H54 (cell line): ENCODE results near the gene ATG10.
A peak's percentile ranks its signal among the peaks of the same experiment; 100 is the strongest.
"Not testable (repeated sequence)": the region's sequence is repeated elsewhere in the genome, so short reads cannot be mapped to it uniquely, and the experiment has no call there.

ENCODE experiments used
- DNase-seq: peaks from one replicate; pipeline ENCODE4 v3.0.0; 2011; ENCODE audit warnings: low spot score, mixed read lengths; ENCODE audit not compliant: insufficient read length
- FAIRE-seq: peaks from 3 replicates; lab custom pipeline; 2011; peaks lifted over from hg19 to GRCh38; lab: Jason Lieb, UNC
- POLR2A ChIP-seq: IDR thresholded peaks from 2 replicates; pipeline ENCODE4 v1.6.1; 2011; ENCODE audit warnings: low read depth, mild to moderate bottlenecking, low read length

Gene ATG10

GRCh38 chr5:82054004-82054710 is 82.3 kb downstream of the ATG10 start:
- TF ChIP-seq POLR2A, result no peak
- FAIRE-seq, result no peak

GRCh38 chr5:82057051-82057450 is 85.2 kb downstream of the ATG10 start:
- no peak for DNase-seq
- TF ChIP-seq POLR2A, result no peak
- no peak for FAIRE-seq

More at GRCh38 chr5:82054004-82054710, 82.3 kb downstream of the ATG10 start:
- DNase-seq, result no peak

GRCh38 chr5:82058710-82059109 is 86.9 kb downstream of the ATG10 start:
- no peak for TF ChIP-seq POLR2A
- FAIRE-seq (no peak), DNase-seq (no peak)

GRCh38 chr5:82066791-82067190 is 95.0 kb downstream of the ATG10 start:
- TF ChIP-seq POLR2A, result no peak
- no peak for DNase-seq
- no peak for FAIRE-seq

GRCh38 chr5:82068042-82068441 is 96.2 kb downstream of the ATG10 start:
- FAIRE-seq, DNase-seq: not testable (repeated sequence)

- FAIRE-seq (no peak), DNase-seq (no peak)
- TF ChIP-seq POLR2A, result no peak
These were observed 96.9 kb downstream of the ATG10 start for GRCh38 chr5:82068723-82069122.

GRCh38 chr5:82072138-82072537 is 100.3 kb downstream of the ATG10 start:
- DNase-seq, result no peak
- no peak for FAIRE-seq
- TF ChIP-seq POLR2A, result no peak

GRCh38 chr5:82073179-82073578 is 101.4 kb downstream of the ATG10 start:
- FAIRE-seq (peak; percentile 45), DNase-seq (no peak)
- no peak for TF ChIP-seq POLR2A

GRCh38 chr5:82074950-82075349 is 103.1 kb downstream of the ATG10 start:
- no peak for DNase-seq
- FAIRE-seq, result no peak
- TF ChIP-seq POLR2A, result no peak

GRCh38 chr5:82077496-82077895 is 105.7 kb downstream of the ATG10 start:
- FAIRE-seq (no peak), DNase-seq (no peak)
- no peak for TF ChIP-seq POLR2A

GRCh38 chr5:82091617-82092016 is 119.8 kb downstream of the ATG10 start:
- no peak for TF ChIP-seq POLR2A
- DNase-seq (no peak), FAIRE-seq (no peak)

GRCh38 chr5:82095536-82095935 is 123.7 kb downstream of the ATG10 start:
- TF ChIP-seq POLR2A, result no peak
- DNase-seq, result no peak
- FAIRE-seq, result no peak

- DNase-seq, result no peak
- FAIRE-seq, result no peak
- no peak for TF ChIP-seq POLR2A
These were observed 124.4 kb downstream of the ATG10 start for GRCh38 chr5:82096249-82096648.

GRCh38 chr5:82100303-82101077 is 128.7 kb downstream of the ATG10 start:
- no peak for DNase-seq
- no peak for TF ChIP-seq POLR2A
- FAIRE-seq, result peak; percentile 62

GRCh38 chr5:82104872-82105271 is 133.0 kb downstream of the ATG10 start:
- FAIRE-seq, result peak; percentile 70
- DNase-seq, result no peak
- TF ChIP-seq POLR2A, result no peak
